HCT116 (cell line): ENCODE data around the gene ICOSLG. TPM values are rescaled to one million over a fixed set of nuclear protein-coding genes. Genes with fewer than 3 reads are reported as not detected.
"Not testable (repeated sequence)": the region's sequence is repeated elsewhere in the genome, so short reads cannot be mapped to it uniquely, and the experiment has no call there.

Experiments used
- ATAC-seq: fragments of 200-7000 bp; cut with Tn5 transposase; 2 replicates; pipeline ENCODE4 v1.9.1; 2020; ENCODE audit warnings: mild to moderate bottlenecking, moderate library complexity
- BruUV-seq: library from RNA; stranded (reverse); fragments of 400-500 nt; replicated peaks from 2 replicates; lab custom pipeline; 2021; lab: Mats Ljungman, UMichigan
- CTCF ChIA-PET: fragments of 300-600 bp; sonication (Branson Sonifier 250); formaldehyde crosslinking; loops from one replicate; lab custom pipeline; 2021; ENCODE audit warnings: antibody characterized with exemption; lab: Charles Lee
- POLR2A ChIA-PET: fragments of 300-600, 350-600 bp; sonication (Branson Sonifier 250); formaldehyde crosslinking; loops from one replicate; lab custom pipeline; 2021; ENCODE audit warnings: antibody characterized with exemption; lab: Charles Lee
- RAD21 ChIA-PET, 2 experiments: fragments of 300-600 bp; sonication (Branson Sonifier 250); formaldehyde crosslinking; loops; one replicate each; lab custom pipeline; 2023; ENCODE audit warnings: low total read pairs in 2 of 2; ENCODE audit not compliant: uncharacterized antibody in 2 of 2, unreplicated experiment in 2 of 2, low non-redundant PET in 1 of 2; lab: Charles Lee
- DNase-seq: peaks from one replicate; pipeline ENCODE4 v3.0.0-alpha.2; 2010; ENCODE audit warnings: low read depth, low spot score
- H2AFZ ChIP-seq: fragments of 200-600 bp; shearing (Covaris generic), sonication (generic); 2 replicates; pipeline ENCODE4 v1.6.1; 2017; ENCODE audit warnings: low read depth, mixed run types, mixed read lengths, antibody characterized with exemption, low read length; ENCODE audit not compliant: poor library complexity, severe bottlenecking
- H3K27ac ChIP-seq: 2 replicates; pipeline ENCODE4 v1.5.1; 2012; ENCODE audit warnings: low read depth, low read length
- H3K27me3 ChIP-seq: fragments of 200-600 bp; sonication (generic); 2 replicates; pipeline ENCODE4 v1.6.1; 2016; ENCODE audit warnings: mixed run types, low read length, mixed read lengths; ENCODE audit not compliant: insufficient read depth
- H3K36me3 ChIP-seq, 2 experiments: fragments of 200-500 bp in 1 of 2; fragments of 200-600 bp in 1 of 2; sonication (Bioruptor generic) in 1 of 2; sonication (generic) in 1 of 2; 2 replicates each; pipeline versions ENCODE4 v1.5.1 to v1.6.1; 2014 to 2016; ENCODE audit warnings: low read length in 2 of 2, inconsistent platforms in 1 of 2, mixed read lengths in 1 of 2, mixed run types in 1 of 2; ENCODE audit not compliant: insufficient read depth in 2 of 2, control insufficient read depth in 1 of 2
- H3K4me1 ChIP-seq, 2 experiments: fragments of 200-600 bp in 1 of 2; sonication (generic) in 1 of 2; 2 replicates each; pipeline versions ENCODE4 v1.5.1 to v1.6.1; 2012 to 2017; ENCODE audit warnings: low read length in 2 of 2, inconsistent platforms in 1 of 2, mild to moderate bottlenecking in 1 of 2, mixed read lengths in 1 of 2, mixed run types in 1 of 2, moderate library complexity in 1 of 2; ENCODE audit not compliant: insufficient read depth in 2 of 2, control insufficient read depth in 1 of 2
- H3K4me2 ChIP-seq: fragments of 200-600 bp; sonication (generic); 2 replicates; pipeline ENCODE4 v1.6.1; 2017; ENCODE audit warnings: mixed run types, low read length, mixed read lengths
- H3K4me3 ChIP-seq, 2 experiments: fragments of 200-600 bp in 1 of 2; sonication (generic) in 1 of 2; replicated peaks in 1 of 2; 2 replicates each; pipeline ENCODE4 v1.5.1; 2011 to 2016; ENCODE audit warnings: low read length in 2 of 2, control low read depth in 1 of 2, low read depth in 1 of 2, mild to moderate bottlenecking in 1 of 2, mixed read lengths in 1 of 2, mixed run types in 1 of 2
- H3K79me2 ChIP-seq: fragments of 200-600 bp; sonication (generic); 2 replicates; pipeline ENCODE4 v1.6.1; 2017; ENCODE audit warnings: mild to moderate bottlenecking, mixed run types, low read length, moderate library complexity, mixed read lengths; ENCODE audit not compliant: insufficient read depth
- H3K9ac ChIP-seq: fragments of 200-600 bp; sonication (generic); 2 replicates; pipeline ENCODE4 v1.6.1; 2016; ENCODE audit warnings: low read length, mixed read lengths
- H3K9me2 ChIP-seq: fragments of 200-600 bp; sonication (generic), shearing (Covaris generic); 2 replicates; pipeline ENCODE4 v1.6.1; 2017; ENCODE audit warnings: mixed run types, mild to moderate bottlenecking, moderate library complexity; ENCODE audit not compliant: insufficient read depth
- H3K9me3 ChIP-seq, 2 experiments: fragments of 200-500 bp in 1 of 2; fragments of 200-600 bp in 1 of 2; sonication (Bioruptor generic) in 1 of 2; sonication (generic) in 1 of 2; 2 replicates each; pipeline ENCODE4 v1.6.1; 2014 to 2017; ENCODE audit warnings: low read length in 2 of 2, mixed read lengths in 2 of 2, inconsistent platforms in 1 of 2, low read depth in 1 of 2, mild to moderate bottlenecking in 1 of 2, mixed run types in 1 of 2, moderate library complexity in 1 of 2; ENCODE audit not compliant: control insufficient read depth in 1 of 2, insufficient read depth in 1 of 2
- H4K20me1 ChIP-seq: fragments of 200-600 bp; sonication (generic), shearing (Covaris generic); 2 replicates; pipeline ENCODE4 v1.6.1; 2017; ENCODE audit warnings: mixed run types, mild to moderate bottlenecking, moderate library complexity; ENCODE audit not compliant: insufficient read depth
- CBX3 ChIP-seq: IDR thresholded peaks from 2 replicates; pipeline ENCODE4 v1.6.1; 2012; ENCODE audit warnings: low read depth
- REST ChIP-seq: IDR thresholded peaks from 2 replicates; pipeline ENCODE4 v1.6.1; 2012; ENCODE audit warnings: low read depth
- intact Hi-C: fragments of 100-400 bp; cut with micrococcal nuclease; formaldehyde crosslinking; loops from 2 replicates; pipeline ENCODE4 v1.10.0; 2022
- total RNA-seq: library from RNA; stranded (reverse); gene quantifications from one replicate; pipeline ENCODE4 v1.2.1, GENCODE V29; 2021; ENCODE audit not compliant: unreplicated experiment

The ICOSLG gene
- total RNA-seq, 1 experiment from 2014 or later: 4.7 TPM

- no peak for TF ChIP-seq REST
- TF ChIP-seq CBX3: no peak
Measured at GRCh38 chr21:44199448-44199847, 41.3 kb downstream of the ICOSLG start (continued).

GRCh38 chr21:44197156-44197516 lies 43.6 kb downstream of the ICOSLG start:
- H3K9me3 ChIP-seq, H3K4me1 ChIP-seq, H3K79me2 ChIP-seq, H3K27me3 ChIP-seq, BruUV-seq, POLR2A ChIA-PET, H4K20me1 ChIP-seq, H3K9me2 ChIP-seq, ATAC-seq, H3K36me3 ChIP-seq, H3K27ac ChIP-seq, DNase-seq, H3K9ac ChIP-seq, H3K4me3 ChIP-seq, CTCF ChIA-PET, RAD21 ChIA-PET, H2AFZ ChIP-seq, H3K4me2 ChIP-seq, intact Hi-C loops: not testable (repeated sequence)

GRCh38 chr21:44196212-44197155 lies 44.3 kb downstream of the ICOSLG start:
- H3K9ac ChIP-seq, H3K79me2 ChIP-seq, ATAC-seq, DNase-seq, H4K20me1 ChIP-seq, H3K27me3 ChIP-seq, H3K4me3 ChIP-seq, H3K9me3 ChIP-seq, POLR2A ChIA-PET, H2AFZ ChIP-seq, H3K4me1 ChIP-seq, RAD21 ChIA-PET, CTCF ChIA-PET, BruUV-seq, H3K36me3 ChIP-seq, intact Hi-C loops, H3K27ac ChIP-seq, H3K9me2 ChIP-seq, H3K4me2 ChIP-seq: not testable (repeated sequence)

- BruUV-seq, H3K9me3 ChIP-seq, H3K79me2 ChIP-seq, H3K4me2 ChIP-seq, H3K27ac ChIP-seq, H4K20me1 ChIP-seq, H3K9ac ChIP-seq, POLR2A ChIA-PET, ATAC-seq, H3K27me3 ChIP-seq, H3K36me3 ChIP-seq, intact Hi-C loops, H3K9me2 ChIP-seq, DNase-seq, CTCF ChIA-PET, RAD21 ChIA-PET, H2AFZ ChIP-seq, H3K4me1 ChIP-seq, H3K4me3 ChIP-seq: not testable (repeated sequence)
Measured at GRCh38 chr21:44194888-44195287, 45.9 kb downstream of the ICOSLG start.
